ENCODE measurements around the gene GTF2A1. TPM values are rescaled to one million over a fixed set of nuclear protein-coding genes. Genes with fewer than 3 reads are reported as not detected.

GTF2A1 gene
- total RNA-seq, 2 donors from 2014 or later, result 17.2 to 31.5 TPM

GRCh38 chr14:81192594-81192993 lies 28.2 kb downstream of the GTF2A1 start:
- H3K27me3 Mint-ChIP-seq, result no peaks in the 10 kb centered on the region
- H3K9me3 Mint-ChIP-seq, result no peaks in the 10 kb centered on the region
- ATAC-seq (no peak), DNase-seq (ENCODE audit: low spot score) (no peak)
- H3K4me3 Mint-ChIP-seq, result peak overlapping the region; percentile 44
- peaks cover 37% of the 10 kb centered on the region for H3K36me3 Mint-ChIP-seq
- peaks cover 21 to 36% of the 10 kb centered on the region in 2 donors for H3K4me1 Mint-ChIP-seq (ENCODE audit: low read depth in 2 of 2)
- peak overlapping the region; percentile 40 to 69 for H3K27ac Mint-ChIP-seq

- Mint-ChIP-seq H3K4me1 (ENCODE audit: low read depth in 2 of 2) (peaks cover 27 to 45% of the 10 kb centered on the region in 2 donors), H3K27me3 (no peaks in the 10 kb centered on the region), H3K4me3 (peak overlapping the region; percentile 52), H3K27ac (peak overlapping the region; percentile 66 to 69), H3K9me3 (no peaks in the 10 kb centered on the region), H3K36me3 (peaks cover 34% of the 10 kb centered on the region)
- DNase-seq (ENCODE audit: low spot score) (no peak), ATAC-seq (peak in 1 of 2 donors; percentile 71)
Measured at GRCh38 chr14:81187832-81188522, 32.8 kb downstream of the GTF2A1 start.

- Mint-ChIP-seq H3K4me3 (no peak overlapping the region), H3K36me3 (peaks cover 19% of the 10 kb centered on the region), H3K9me3 (no peaks in the 10 kb centered on the region), H3K27me3 (no peaks in the 10 kb centered on the region), H3K4me1 (ENCODE audit: low read depth in 2 of 2) (peaks cover 19 to 31% of the 10 kb centered on the region in 2 donors), H3K27ac (no peak overlapping the region)
- DNase-seq (ENCODE audit: low spot score) (no peak), ATAC-seq (no peak)
Measured at GRCh38 chr14:81179631-81180030, 41.1 kb downstream of the GTF2A1 start.

GRCh38 chr14:81178063-81178462 lies 42.7 kb downstream of the GTF2A1 start:
- H3K4me3 Mint-ChIP-seq, result no peak overlapping the region
- H3K27me3 Mint-ChIP-seq, result no peaks in the 10 kb centered on the region
- ATAC-seq, result no peak
- no peak for DNase-seq (ENCODE audit: low spot score)
- H3K9me3 Mint-ChIP-seq, result no peaks in the 10 kb centered on the region
- peak overlapping the region; percentile 83 to 84 for H3K27ac Mint-ChIP-seq
- H3K4me1 Mint-ChIP-seq (ENCODE audit: low read depth in 2 of 2), result peaks cover 16 to 26% of the 10 kb centered on the region in 2 donors
- peaks cover 19% of the 10 kb centered on the region for H3K36me3 Mint-ChIP-seq

- H3K4me3 Mint-ChIP-seq, result peak overlapping the region; percentile 56
- peak overlapping the region; percentile 83 to 84 for H3K27ac Mint-ChIP-seq
- H3K4me1 Mint-ChIP-seq (ENCODE audit: low read depth in 2 of 2), result peaks cover 9 to 18% of the 10 kb centered on the region in 2 donors
- DNase-seq (ENCODE audit: low spot score), result no peak
- H3K9me3 Mint-ChIP-seq, result no peaks in the 10 kb centered on the region
- no peaks in the 10 kb centered on the region for H3K27me3 Mint-ChIP-seq
- ATAC-seq, result no peak
- H3K36me3 Mint-ChIP-seq, result peaks cover 11% of the 10 kb centered on the region
Measured at GRCh38 chr14:81177225-81177624, 43.5 kb downstream of the GTF2A1 start.

GRCh38 chr14:81176241-81176640 lies 44.5 kb downstream of the GTF2A1 start:
- no peak for DNase-seq (ENCODE audit: low spot score)
- Mint-ChIP-seq H3K9me3 (no peaks in the 10 kb centered on the region), H3K4me1 (ENCODE audit: low read depth in 2 of 2) (peaks cover 9 to 17% of the 10 kb centered on the region in 2 donors), H3K27ac (peak overlapping the region; percentile 83 to 84), H3K27me3 (no peaks in the 10 kb centered on the region), H3K4me3 (peak overlapping the region; percentile 40), H3K36me3 (peaks cover 4% of the 10 kb centered on the region)
- no peak for ATAC-seq

GRCh38 chr14:81172881-81173280 lies 47.9 kb downstream of the GTF2A1 start:
- Mint-ChIP-seq H3K4me3 (no peak overlapping the region), H3K27me3 (no peaks in the 10 kb centered on the region), H3K4me1 (ENCODE audit: low read depth in 2 of 2) (peaks cover 27 to 34% of the 10 kb centered on the region in 2 donors), H3K27ac (peak overlapping the region in 1 of 2 donors; percentile 20), H3K36me3 (no peaks in the 10 kb centered on the region), H3K9me3 (no peaks in the 10 kb centered on the region)
- ATAC-seq (no peak), DNase-seq (ENCODE audit: low spot score) (no peak)

GRCh38 chr14:81172353-81172752 lies 48.4 kb downstream of the GTF2A1 start:
- H3K4me3 Mint-ChIP-seq, result no peak overlapping the region
- H3K9me3 Mint-ChIP-seq, result no peaks in the 10 kb centered on the region
- no peaks in the 10 kb centered on the region for H3K27me3 Mint-ChIP-seq
- no peak for ATAC-seq
- no peaks in the 10 kb centered on the region for H3K36me3 Mint-ChIP-seq
- H3K27ac Mint-ChIP-seq, result no peak overlapping the region
- peaks cover 27 to 29% of the 10 kb centered on the region in 2 donors for H3K4me1 Mint-ChIP-seq (ENCODE audit: low read depth in 2 of 2)
- DNase-seq (ENCODE audit: low spot score), result no peak

GRCh38 chr14:81170829-81171195 lies 49.9 kb downstream of the GTF2A1 start:
- H3K4me3 Mint-ChIP-seq, result peak overlapping the region; percentile 88
- no peaks in the 10 kb centered on the region for H3K36me3 Mint-ChIP-seq
- DNase-seq (ENCODE audit: low spot score) (no peak), ATAC-seq (no peak)
- H3K27ac Mint-ChIP-seq, result peak overlapping the region; percentile 65 to 88
- H3K9me3 Mint-ChIP-seq, result no peaks in the 10 kb centered on the region
- peaks cover 18 to 20% of the 10 kb centered on the region in 2 donors for H3K4me1 Mint-ChIP-seq (ENCODE audit: low read depth in 2 of 2)
- H3K27me3 Mint-ChIP-seq, result no peaks in the 10 kb centered on the region

- H3K9me3 Mint-ChIP-seq, result no peaks in the 10 kb centered on the region
- no peaks in the 10 kb centered on the region for H3K27me3 Mint-ChIP-seq
- DNase-seq (ENCODE audit: low spot score) (peak; percentile 93), ATAC-seq (peak; percentile 99 to 100)
- H3K4me1 Mint-ChIP-seq (ENCODE audit: low read depth in 2 of 2), result peaks cover 19 to 20% of the 10 kb centered on the region in 2 donors
- no peaks in the 10 kb centered on the region for H3K36me3 Mint-ChIP-seq
- H3K27ac Mint-ChIP-seq, result peak overlapping the region; percentile 65 to 88
- peak overlapping the region; percentile 88 for H3K4me3 Mint-ChIP-seq
Measured at GRCh38 chr14:81170104-81170828, 50.5 kb downstream of the GTF2A1 start.

GRCh38 chr14:81169711-81170103 lies 51.1 kb downstream of the GTF2A1 start:
- H3K4me3 Mint-ChIP-seq, result peak overlapping the region; percentile 88
- H3K36me3 Mint-ChIP-seq, result no peaks in the 10 kb centered on the region
- H3K4me1 Mint-ChIP-seq (ENCODE audit: low read depth in 2 of 2), result peaks cover 20 to 22% of the 10 kb centered on the region in 2 donors
- ATAC-seq, result peak; percentile 13 to 49
- H3K27ac Mint-ChIP-seq, result peak overlapping the region; percentile 65 to 88
- H3K27me3 Mint-ChIP-seq, result no peaks in the 10 kb centered on the region
- no peak for DNase-seq (ENCODE audit: low spot score)
- H3K9me3 Mint-ChIP-seq, result no peaks in the 10 kb centered on the region

GRCh38 chr14:81169267-81169666 lies 51.5 kb downstream of the GTF2A1 start:
- Mint-ChIP-seq H3K4me3 (peak overlapping the region; percentile 88), H3K9me3 (no peaks in the 10 kb centered on the region), H3K27ac (peak overlapping the region; percentile 65 to 88), H3K36me3 (no peaks in the 10 kb centered on the region), H3K4me1 (ENCODE audit: low read depth in 2 of 2) (peaks cover 20 to 23% of the 10 kb centered on the region in 2 donors), H3K27me3 (no peaks in the 10 kb centered on the region)
- no peak for DNase-seq (ENCODE audit: low spot score)
- no peak for ATAC-seq

- H3K4me1 Mint-ChIP-seq (ENCODE audit: low read depth in 2 of 2), result peaks cover 20 to 26% of the 10 kb centered on the region in 2 donors
- ATAC-seq (no peak), DNase-seq (ENCODE audit: low spot score) (no peak)
- no peak overlapping the region for H3K4me3 Mint-ChIP-seq
- no peaks in the 10 kb centered on the region for H3K27me3 Mint-ChIP-seq
- no peaks in the 10 kb centered on the region for H3K9me3 Mint-ChIP-seq
- H3K27ac Mint-ChIP-seq, result no peak overlapping the region
- H3K36me3 Mint-ChIP-seq, result no peaks in the 10 kb centered on the region
Measured at GRCh38 chr14:81166121-81166520, 54.6 kb downstream of the GTF2A1 start.

GRCh38 chr14:81165188-81165587 lies 55.6 kb downstream of the GTF2A1 start:
- no peak for ATAC-seq
- H3K4me1 Mint-ChIP-seq (ENCODE audit: low read depth in 2 of 2), result peaks cover 11 to 18% of the 10 kb centered on the region in 2 donors
- H3K27me3 Mint-ChIP-seq, result no peaks in the 10 kb centered on the region
- no peaks in the 10 kb centered on the region for H3K36me3 Mint-ChIP-seq
- no peak overlapping the region for H3K4me3 Mint-ChIP-seq
- H3K9me3 Mint-ChIP-seq, result no peaks in the 10 kb centered on the region
- no peak for DNase-seq (ENCODE audit: low spot score)
- H3K27ac Mint-ChIP-seq, result no peak overlapping the region

Data from natural killer cell treated with Interleukin-12 subunit alpha and Interleukin-12 subunit beta and Interleukin-15 and Interleukin-18, amount 100 ng/mL, for 72 hours (primary cell).